GM21786 (cell line): ENCODE results near the gene SH2D1B.

Experiments
- ATAC-seq: cut with Tn5 transposase; IDR thresholded peaks from one replicate; pipeline ENCODE4 v1.9.1; 2021; ENCODE audit not compliant: unreplicated experiment

The SH2D1B gene

GRCh38 chr1:162383516-162383915, 28.4 kb downstream of the SH2D1B start:
- ATAC-seq: no peak

GRCh38 chr1:162383091-162383490, 28.8 kb downstream of the SH2D1B start:
- ATAC-seq: no peak

- no peak for ATAC-seq
Observed at GRCh38 chr1:162381941-162382750, 29.8 kb downstream of the SH2D1B start.

- no peak for ATAC-seq
Observed at GRCh38 chr1:162381383-162381782, 30.6 kb downstream of the SH2D1B start, which contains the start of gene C1orf226. TSS of gene C1orf226 (plus strand) at chr1:162381728. CDS start at chr1:162381902, 174 bp downstream.

GRCh38 chr1:162380061-162380846, 31.7 kb downstream of the SH2D1B start:
- ATAC-seq: no peak

GRCh38 chr1:162376691-162377090, 35.2 kb downstream of the SH2D1B start, which contains the start of gene SPATA46:
TSS of gene SPATA46 (minus strand) at chr1:162376854. CDS start at chr1:162376790, 64 bp downstream.
- ATAC-seq: no peak

- no peak for ATAC-seq
Observed at GRCh38 chr1:162375463-162375862, 36.5 kb downstream of the SH2D1B start.

GRCh38 chr1:162374406-162374805, 37.5 kb downstream of the SH2D1B start:
- no peak for ATAC-seq

- no peak for ATAC-seq
Observed at GRCh38 chr1:162373541-162374260, 38.2 kb downstream of the SH2D1B start.

- ATAC-seq: no peak
Observed at GRCh38 chr1:162373072-162373427, 38.9 kb downstream of the SH2D1B start.

GRCh38 chr1:162372159-162373071, 39.5 kb downstream of the SH2D1B start:
- no peak for ATAC-seq

- ATAC-seq: no peak
Observed at GRCh38 chr1:162371611-162372010, 40.3 kb downstream of the SH2D1B start.

GRCh38 chr1:162370721-162371120, 41.2 kb downstream of the SH2D1B start:
- ATAC-seq: no peak

GRCh38 chr1:162370161-162370560, 41.8 kb downstream of the SH2D1B start:
- no peak for ATAC-seq

- ATAC-seq: no peak
Observed at GRCh38 chr1:162369571-162369970, 42.4 kb downstream of the SH2D1B start.

- no peak for ATAC-seq
Observed at GRCh38 chr1:162368451-162368850, 43.5 kb downstream of the SH2D1B start.

- ATAC-seq: no peak
Observed at GRCh38 chr1:162367772-162368171, 44.2 kb downstream of the SH2D1B start.

- no peak for ATAC-seq
Observed at GRCh38 chr1:162367073-162367472, 44.9 kb downstream of the SH2D1B start.

- ATAC-seq: no peak
Observed at GRCh38 chr1:162366671-162367070, 45.3 kb downstream of the SH2D1B start.

GRCh38 chr1:162366149-162366548, 45.8 kb downstream of the SH2D1B start:
- no peak for ATAC-seq
